Skin of body (tissue), 2 donors: Measurements from ENCODE around the gene TOMM7. TPM values are rescaled to one million over a fixed set of nuclear protein-coding genes. Genes with fewer than 3 reads are reported as not detected.
"Not testable (repeated sequence)": the region's sequence is repeated elsewhere in the genome, so short reads cannot be mapped to it uniquely, and the experiment has no call there.

Experiments used
- DNase-seq: peaks from one replicate; lab custom pipeline; 2025; lab: John Stamatoyannopoulos, UW
- total RNA-seq: library from RNA; depleted of rRNA; stranded (reverse); fragments of >200 nt; gene quantifications from one replicate; pipeline ENCODE4 v1.2.3, GENCODE V29; 2014

Gene TOMM7
- total RNA-seq, 1 donor from 2014 or later = 142 TPM

DNA sequence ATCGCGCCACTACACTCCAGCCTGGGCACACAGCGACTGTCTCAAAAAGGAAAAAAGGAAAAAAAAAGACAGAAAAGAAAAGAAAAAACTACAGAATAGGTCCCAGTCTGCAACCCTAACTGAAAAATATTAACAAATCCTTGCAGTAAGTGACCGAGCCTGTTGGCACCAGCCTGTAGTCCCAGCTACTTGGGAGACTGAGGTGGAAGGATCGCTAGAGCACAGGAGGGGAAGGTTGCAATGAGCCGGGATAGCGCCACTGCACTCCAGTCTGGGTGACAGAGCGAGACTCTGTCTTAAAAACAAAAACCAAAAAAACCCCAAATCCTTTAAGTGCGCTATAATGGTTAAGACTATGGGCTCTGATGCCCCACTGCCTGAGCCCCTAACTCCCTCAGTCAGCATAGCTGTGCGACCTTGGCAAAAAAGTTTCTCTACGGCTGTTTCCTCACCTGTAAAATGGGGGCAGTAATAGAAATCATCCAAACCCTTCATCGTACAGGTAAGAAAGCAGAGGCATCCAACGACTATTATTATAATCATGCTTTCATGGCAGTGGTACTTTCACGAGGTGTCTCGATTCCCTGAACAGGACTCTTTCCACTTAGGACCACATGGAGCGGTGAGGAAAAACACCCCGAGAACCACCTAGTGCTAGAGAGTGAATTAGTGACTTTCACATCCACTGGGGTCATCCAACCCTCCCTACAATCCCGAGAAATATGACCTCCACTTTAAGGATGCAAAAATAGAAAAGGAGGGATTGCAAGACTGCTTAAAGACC lies 755 bp downstream of the TOMM7 start:
- DNase-seq = peak; percentile 35

- no peak for DNase-seq
These were observed 3.2 kb downstream of the TOMM7 start for GRCh38 chr7:22819476-22819875.

DNA sequence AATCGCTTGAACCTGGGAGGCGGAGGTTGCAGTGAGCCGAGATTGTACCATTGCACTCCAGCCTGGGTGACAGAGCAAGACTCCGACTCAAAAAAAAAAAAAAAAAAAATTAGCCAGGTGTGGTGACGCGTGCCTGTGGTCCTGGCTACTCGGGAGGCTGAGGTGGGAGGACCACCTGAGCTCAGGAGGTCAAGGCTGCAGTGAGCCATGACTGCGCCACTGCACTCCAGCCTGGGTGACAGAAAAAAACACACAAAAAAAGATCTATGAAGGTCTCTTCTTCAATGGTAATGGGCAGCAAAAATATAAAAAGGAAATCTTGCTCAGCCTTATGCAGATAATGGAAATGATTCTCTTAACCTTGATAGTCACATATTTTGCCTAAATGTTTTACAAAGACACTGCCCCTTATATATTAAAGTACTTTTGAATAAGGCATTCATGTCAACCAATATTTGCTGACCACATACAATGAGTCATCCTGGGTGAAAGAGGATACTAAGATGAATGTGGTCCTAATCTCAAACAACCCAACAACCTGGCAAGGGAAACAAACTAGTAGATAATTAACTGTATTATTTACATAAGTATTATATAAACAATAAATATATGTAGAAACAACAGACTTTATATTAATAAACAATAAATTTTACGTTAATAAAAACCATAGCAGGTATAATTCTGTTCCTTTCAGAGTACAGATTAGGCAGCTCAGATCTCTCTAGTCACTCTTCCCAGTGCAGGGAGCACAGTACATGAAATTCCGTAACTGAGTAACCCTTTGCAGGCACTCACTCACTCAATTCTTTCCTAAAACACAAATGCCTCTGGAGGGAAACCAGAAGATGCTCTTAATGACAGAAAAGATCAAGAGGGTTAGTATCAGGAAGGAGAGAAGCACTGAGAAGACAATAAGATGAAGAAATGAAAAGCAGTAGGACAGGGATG lies 8.1 kb downstream of the TOMM7 start:
- no peak for DNase-seq

- no peak for DNase-seq
These were observed 10.3 kb downstream of the TOMM7 start for GRCh38 chr7:22812353-22812752.

GRCh38 chr7:22811746-22812280 lies 10.8 kb downstream of the TOMM7 start:
- DNase-seq = no peak

GRCh38 chr7:22810843-22811242 lies 11.8 kb downstream of the TOMM7 start:
- no peak for DNase-seq

DNA sequence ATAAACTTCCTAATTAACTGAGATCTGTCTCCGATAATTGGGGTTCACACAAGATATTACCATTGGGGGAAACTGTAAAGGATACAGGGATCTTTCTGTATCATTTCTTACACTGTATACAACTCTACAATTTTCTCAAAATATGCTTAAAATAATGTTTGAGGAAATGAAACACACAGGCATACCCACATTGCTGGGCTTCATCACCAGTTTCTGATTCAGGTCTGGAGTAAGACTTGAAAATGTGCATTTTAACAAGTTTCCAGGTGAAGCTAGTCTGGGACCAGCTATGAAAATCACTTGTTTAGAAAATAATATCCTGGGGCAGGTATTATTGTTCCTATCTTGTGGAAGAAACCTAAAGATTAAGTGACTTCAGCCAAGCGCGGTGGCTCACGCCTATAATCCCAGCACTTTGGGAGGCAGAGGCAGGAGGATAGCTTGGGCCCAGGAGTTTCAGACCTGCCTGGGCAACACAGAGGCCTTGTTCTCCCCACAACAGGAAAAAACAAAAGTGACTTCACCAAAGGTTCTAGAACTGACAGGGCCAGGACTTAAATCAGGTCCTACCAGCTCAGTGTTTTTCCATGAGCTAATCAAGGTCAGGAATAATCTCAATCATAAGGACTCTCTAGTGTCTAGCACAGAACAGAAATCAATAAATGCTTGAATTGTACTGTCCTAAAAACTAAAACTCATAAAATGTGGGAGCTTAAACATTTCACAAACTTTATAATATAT lies 12.6 kb downstream of the TOMM7 start:
- no peak for DNase-seq

DNA sequence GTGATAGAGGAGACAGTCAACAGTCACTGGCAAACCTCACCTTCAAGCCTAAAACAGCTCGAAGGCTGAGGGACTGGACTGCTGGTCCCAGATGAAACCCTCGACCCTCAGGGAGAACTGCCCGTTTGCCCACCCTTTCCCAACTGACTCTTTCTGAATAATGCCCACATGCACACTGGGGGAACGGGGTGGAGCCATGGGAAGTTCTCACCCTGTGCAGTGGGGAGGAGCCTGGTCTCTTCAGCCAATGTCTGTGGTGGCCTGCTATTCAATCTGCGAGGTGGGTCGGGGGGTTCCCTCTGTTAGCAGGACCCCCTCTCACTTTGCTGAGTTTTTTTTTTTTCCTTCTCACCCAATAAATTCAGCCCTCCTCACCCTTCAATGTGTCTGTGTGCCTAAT lies 14.5 kb downstream of the TOMM7 start:
- DNase-seq = no peak

- DNase-seq = no peak
These were observed 15.9 kb downstream of the TOMM7 start for GRCh38 chr7:22806752-22807151.

DNA sequence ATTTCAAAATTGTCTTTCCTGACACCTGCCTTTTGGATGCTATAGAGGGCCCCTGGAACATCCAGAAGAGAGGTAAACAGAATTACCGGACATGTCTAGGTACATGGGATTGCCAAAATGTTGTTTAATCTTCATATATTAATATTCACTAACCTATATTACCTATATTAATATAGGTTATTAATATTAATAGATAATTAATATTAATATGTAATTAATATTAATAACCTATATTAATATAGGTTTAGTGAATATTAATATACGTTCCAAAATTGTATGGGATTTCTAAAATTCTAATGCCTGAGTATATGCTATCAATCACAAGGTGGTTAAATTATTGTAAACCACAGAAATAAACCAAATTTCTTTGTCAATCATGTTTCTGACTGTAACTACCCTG lies 17.4 kb downstream of the TOMM7 start:
- DNase-seq = no peak

DNA sequence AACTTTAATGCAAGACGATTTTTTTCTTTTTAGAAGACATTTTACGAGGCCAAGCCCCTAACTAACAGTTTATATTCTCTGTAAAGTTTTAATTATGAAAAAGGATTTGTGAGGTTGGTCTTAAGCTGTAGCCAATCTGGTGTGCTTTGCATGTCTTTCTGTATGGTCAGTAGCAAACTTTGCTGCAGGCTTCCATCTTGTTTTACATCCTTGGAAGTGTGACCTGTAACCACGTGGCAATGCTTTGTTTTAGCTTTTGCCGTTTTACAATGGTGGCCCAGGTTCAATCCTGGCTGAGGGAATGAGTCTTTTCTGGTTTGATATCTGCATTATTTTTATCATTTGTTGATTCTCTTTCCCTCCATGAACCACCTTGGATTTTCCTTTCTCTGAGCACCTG lies 19.8 kb downstream of the TOMM7 start:
- DNase-seq = not testable (repeated sequence)

DNA sequence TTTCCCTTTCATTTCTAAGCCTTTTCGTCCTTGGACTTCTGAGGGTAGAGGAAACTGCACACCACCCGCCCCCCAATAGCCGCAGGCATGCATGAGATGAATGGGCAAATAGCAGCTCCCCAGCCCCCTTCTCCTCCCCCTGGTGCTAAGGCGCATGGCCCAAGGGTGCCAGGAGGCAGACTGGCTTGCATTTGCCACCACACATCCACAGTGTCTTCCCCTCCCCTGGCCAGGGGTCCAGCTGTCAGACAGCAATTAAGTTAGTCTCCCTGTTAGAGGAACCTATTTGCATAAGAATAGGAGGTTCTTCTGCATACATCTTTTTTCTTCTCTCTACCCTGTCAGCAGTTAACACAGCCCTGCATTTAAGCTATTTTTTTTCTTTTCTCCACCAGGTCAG lies 20.2 kb downstream of the TOMM7 start:
- DNase-seq = no peak

- no peak for DNase-seq
These were observed 20.7 kb downstream of the TOMM7 start for GRCh38 chr7:22801912-22802311.

DNA sequence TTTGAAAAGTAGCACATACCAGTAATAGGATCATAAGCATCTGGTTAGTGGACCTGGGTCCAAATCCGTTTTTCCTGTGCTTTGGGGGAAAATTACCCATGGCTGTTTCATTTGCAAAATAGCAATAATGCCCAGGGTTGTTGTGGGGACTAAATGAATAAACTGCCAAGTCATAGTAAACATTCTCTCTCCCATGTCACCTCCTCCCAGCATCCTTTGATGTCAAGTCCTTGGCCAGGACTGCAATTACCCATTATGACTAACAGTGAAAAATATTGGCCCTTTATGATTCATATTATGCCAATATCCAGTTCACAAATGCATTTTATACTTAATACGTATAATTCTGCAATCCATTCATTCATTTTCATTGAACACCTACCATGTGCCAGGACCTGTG lies 23.0 kb downstream of the TOMM7 start:
- no peak for DNase-seq

GRCh38 chr7:22793593-22794462 lies 28.8 kb downstream of the TOMM7 start:
- no peak for DNase-seq

DNA sequence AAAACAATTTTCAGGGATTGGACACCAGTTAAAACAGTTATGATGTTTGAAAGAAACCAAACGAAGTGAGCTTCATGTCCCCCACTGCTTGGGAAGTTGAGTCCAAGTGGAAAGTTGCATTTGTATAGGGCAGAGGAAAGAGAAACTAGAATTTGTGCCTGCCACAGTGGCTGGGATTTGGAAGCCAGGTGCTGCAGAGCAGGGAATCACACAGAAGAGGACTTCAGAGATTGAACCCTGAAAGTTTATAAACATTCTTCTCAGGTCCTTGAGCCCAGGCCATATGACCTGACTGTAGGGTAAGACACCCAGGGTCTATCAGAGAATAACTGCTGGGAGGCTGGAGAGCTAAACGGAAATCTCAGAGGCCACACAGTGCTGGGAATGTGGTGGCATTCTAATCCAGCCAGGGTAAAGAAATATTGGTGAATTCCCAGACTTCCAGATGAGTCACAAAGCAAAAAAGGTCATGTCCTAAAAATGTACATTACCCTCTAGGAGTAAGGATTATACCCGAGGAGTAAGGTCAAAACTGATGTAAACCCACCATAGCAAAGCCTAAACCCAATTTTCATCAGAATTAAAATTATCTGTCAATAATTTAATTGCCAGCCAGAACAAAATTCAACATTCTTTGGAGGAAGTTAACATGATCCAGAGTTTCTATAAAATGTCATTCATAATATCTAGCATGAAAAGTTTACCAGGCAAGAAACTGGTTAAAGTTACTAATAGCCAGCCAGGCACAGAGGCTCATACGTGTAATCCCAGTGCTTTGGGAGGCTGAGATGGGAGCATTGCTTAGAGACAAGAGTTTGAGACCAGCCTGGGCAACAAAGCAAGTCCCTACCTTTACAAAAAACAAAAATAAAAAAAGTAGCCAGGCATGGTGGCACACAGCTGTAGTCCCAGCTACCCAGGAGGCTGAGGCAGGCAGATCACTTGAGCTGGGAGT lies 31.2 kb downstream of the TOMM7 start:
- DNase-seq = no peak

- DNase-seq = not testable (repeated sequence)
These were observed 32.0 kb downstream of the TOMM7 start for GRCh38 chr7:22790640-22791039.

DNA sequence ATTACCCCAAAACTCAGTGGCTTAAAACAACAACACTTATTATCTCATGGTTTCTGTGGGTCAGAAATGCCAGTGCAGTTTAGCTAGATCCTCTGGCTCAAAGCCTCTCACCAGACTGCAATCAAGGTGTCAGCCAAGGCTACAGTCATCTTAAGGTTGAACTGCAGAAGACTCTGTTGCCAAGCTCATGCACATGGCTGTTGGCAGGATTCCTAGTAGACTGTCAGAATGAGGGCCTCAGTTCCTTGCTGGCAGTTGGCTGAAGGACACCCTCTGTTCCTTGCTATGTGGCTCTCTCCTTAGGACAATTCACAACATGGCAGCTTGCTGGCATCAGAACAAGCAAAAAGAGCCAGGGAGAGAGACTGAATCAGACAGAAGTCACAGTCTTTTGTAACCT lies 34.7 kb downstream of the TOMM7 start:
- DNase-seq = no peak

GRCh38 chr7:22786290-22786932 lies 36.2 kb downstream of the TOMM7 start:
- no peak for DNase-seq
